GM19099 (cell line): ENCODE data around the gene NOL8.
A peak's percentile ranks its signal among the peaks of the same experiment; 100 is the strongest.

ENCODE experiments used
- POLR2A ChIP-seq: IDR thresholded peaks from 3 replicates; pipeline ENCODE4 v1.6.1; 2011; ENCODE audit warnings: low read depth; ENCODE audit not compliant: insufficient read length; ENCODE audit errors: extremely low read depth

NOL8 gene

GRCh38 chr9:92293452-92294296 is 31.5 kb downstream of the NOL8 start, which contains the start of gene IARS1:
Gene IARS1, minus strand, starts transcription at chr9:92293697. Its CDS starts 4,278 bp downstream, at chr9:92289419.
- TF ChIP-seq POLR2A = peak; percentile 97

DNA sequence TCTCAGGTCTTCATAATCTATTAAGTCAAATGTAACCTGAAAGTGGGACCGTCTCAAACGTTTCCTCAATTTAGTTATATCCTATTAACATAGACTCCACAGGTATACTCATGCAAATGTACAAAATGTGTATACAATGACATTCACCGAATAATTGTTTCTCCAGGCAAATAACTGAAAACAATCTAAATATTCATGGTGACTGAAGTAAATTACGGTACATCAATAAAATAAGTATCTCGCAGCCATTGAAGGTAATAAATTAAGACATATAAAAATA is 32.1 kb downstream of the NOL8 start:
- TF ChIP-seq POLR2A = no peak

DNA sequence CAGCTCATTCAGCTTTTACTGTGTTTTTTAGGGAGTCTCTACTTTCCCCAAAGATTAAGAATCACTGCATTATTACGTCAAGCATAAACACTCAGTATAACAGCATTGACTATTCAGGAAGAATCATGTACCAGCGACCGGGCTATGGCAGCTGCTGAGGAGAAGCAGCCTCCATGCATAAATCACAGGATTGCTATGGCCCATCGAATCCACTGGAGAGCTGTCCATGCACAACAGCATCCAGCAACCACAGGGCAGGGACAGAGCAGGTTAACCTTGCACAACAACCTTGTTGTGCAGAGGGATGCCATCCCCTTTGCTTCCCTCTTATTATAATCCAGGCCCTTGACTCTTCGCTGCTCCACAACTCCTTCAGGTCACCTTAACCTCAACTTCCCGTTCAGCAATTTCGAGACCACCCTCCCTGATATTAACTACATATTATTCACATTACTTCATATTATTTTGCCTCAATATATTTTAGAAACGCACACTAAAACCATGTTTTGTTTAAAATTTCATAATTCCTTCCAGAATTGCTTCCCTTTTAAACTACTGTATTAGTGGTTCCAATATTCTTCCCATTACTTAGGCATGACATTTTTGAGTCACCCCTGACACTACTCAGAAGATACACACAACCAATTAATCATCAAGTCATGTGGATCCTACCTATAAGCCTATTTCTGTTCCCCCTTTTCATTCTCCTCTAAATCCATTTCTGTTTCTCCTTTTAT is 32.6 kb downstream of the NOL8 start:
- TF ChIP-seq POLR2A = no peak

DNA sequence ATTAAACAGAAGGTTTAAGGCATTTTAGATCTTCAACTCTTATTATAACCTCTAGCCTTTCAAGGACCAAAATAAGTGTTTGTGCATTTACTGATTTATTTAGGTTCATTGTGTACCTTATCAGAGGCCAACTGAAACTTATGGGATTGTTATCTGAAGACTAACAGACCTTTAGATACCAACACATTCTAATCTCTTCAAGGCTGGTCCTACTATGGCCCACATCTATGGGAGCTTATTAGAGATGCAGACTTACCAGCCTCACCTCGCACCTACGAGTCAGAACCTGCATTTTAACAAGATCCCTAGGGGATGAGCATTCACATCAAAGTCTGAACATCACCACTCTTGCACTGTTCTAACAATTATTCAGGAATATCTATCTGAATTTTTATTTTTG is 33.6 kb downstream of the NOL8 start:
- TF ChIP-seq POLR2A = no peak

- TF ChIP-seq POLR2A = no peak
Observed at GRCh38 chr9:92290785-92291429, 34.2 kb downstream of the NOL8 start.

GRCh38 chr9:92289708-92290390 is 35.3 kb downstream of the NOL8 start:
- no peak for TF ChIP-seq POLR2A

- no peak for TF ChIP-seq POLR2A
Observed at GRCh38 chr9:92279302-92279701, 45.8 kb downstream of the NOL8 start.

DNA sequence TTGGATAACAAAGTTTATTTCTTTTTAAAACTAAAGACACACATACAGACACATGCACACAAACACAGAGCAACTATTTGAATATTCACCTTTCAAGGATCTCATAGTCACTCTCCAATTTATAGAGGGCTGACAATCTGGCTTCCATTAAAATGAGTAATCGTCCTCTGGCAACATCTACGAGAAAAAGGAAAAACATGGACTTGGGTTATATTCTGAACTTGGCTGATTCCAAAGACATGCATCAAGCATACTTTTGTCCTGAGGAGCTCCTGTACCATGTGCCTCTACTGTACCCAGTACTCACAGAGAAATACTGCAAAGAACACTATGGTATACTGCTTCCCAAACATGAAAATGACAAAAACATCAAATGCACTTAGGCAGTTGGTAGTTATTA is 47.0 kb downstream of the NOL8 start:
- no peak for TF ChIP-seq POLR2A

- no peak for TF ChIP-seq POLR2A
Observed at GRCh38 chr9:92276331-92277032, 48.7 kb downstream of the NOL8 start.

DNA sequence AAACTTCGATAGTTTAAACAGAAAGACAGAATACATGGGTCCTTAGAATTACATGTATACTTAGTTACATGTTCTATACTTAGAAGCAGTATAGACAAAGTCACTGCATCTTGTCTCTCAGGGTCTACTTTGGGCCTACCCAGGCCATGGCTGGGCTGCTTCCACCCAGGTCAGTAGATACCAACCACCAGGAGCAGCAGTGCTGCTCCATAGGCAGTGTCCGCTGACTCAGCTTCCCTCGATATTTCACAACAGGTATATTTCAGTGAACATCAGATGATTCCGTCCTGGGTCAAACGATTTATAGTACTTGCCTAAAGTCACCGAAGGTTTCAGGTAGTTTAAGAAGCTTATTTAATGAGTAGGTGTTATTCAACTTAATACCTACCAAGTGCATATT is 49.6 kb downstream of the NOL8 start:
- TF ChIP-seq POLR2A = no peak

GRCh38 chr9:92270511-92270910 is 54.6 kb downstream of the NOL8 start:
- no peak for TF ChIP-seq POLR2A

DNA sequence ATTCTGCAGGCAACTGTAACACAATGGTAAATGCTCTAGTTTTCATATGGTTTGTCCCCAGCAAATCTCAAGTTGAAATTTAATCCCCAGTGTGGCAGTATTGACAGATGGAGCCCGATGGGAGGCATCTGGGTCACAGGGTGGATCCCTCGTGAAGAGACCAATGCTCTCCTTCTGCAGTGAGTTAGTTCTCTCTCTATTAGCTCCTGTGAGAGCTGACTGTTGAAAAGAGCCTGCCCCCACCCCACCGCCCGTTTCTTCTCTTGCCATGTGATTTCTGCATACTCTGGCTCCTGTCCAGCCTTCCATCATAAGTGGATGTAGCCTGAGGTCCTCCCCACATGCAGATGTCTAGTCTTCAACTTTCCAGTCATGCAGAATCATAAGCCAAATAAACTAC is 58.7 kb downstream of the NOL8 start:
- no peak for TF ChIP-seq POLR2A

GRCh38 chr9:92265154-92265553 is 60.0 kb downstream of the NOL8 start:
- no peak for TF ChIP-seq POLR2A

DNA sequence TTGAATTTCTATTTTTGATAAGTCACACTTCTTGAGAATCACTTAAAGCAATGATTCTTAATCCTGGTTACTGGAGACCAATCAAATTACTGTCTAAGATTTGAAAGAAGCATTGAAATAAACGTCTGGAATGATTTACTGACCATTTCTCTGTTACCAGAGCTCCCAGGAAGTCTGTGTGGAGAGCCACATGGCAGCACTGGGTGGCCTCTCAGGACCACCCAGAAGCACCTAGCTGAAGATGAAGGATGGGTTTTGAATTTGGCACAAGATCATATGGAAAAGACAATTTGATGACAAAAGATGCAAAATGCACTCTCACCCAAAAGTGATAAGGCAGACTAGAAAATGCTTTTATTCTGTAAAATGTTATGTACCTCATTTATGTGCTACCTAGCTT is 62.0 kb downstream of the NOL8 start:
- no peak for TF ChIP-seq POLR2A

GRCh38 chr9:92257327-92257726 is 67.8 kb downstream of the NOL8 start:
- TF ChIP-seq POLR2A = no peak
